Measurements from ENCODE around the gene MYL6B. TPM values are rescaled to one million over a fixed set of nuclear protein-coding genes. Genes with fewer than 3 reads are reported as not detected.

MYL6B gene
- total and polyA plus RNA-seq, 2 of the 4 experiments (the other 2 are of a cell fraction) = 78.3 to 112 TPM

GRCh38 chr12:56153678-56154065 lies 1.3 kb downstream of the MYL6B start (continued):
- TF ChIP-seq SMC3 (IDR thresholded peaks at IDR 0.05; ENCODE audit: low read depth, low read length) = no peak

GRCh38 chr12:56154246-56154771 lies 1.9 kb downstream of the MYL6B start:
- POLR2A ChIA-PET (ENCODE audit: unreplicated experiment) = no interaction called here
- H3K27ac ChIP-seq (ENCODE audit: insufficient read depth, low read length) = no peak overlapping the region
- WGBS, 2 experiments (ENCODE audit: extremely low coverage in 2 of 2, insufficient read length in 1 of 2) = no CpG with 5 or more reads among the region's 1 CpG

More at GRCh38 chr12:56154246-56154771, 1.9 kb downstream of the MYL6B start:
- intact Hi-C loops (cut with micrococcal nuclease) (no loop called here), in situ Hi-C loops (cut with MboI; ENCODE audit: low sequenced_read_pairs) (no loop called here), dilution Hi-C loops (cut with HindIII; ENCODE audit: low sequenced_read_pairs, unreplicated experiment) (no loop called here)
- no peak overlapping the region for H3K18ac ChIP-seq (ENCODE audit: low read depth, low read length)
- no peak overlapping the region for H4K5ac ChIP-seq (ENCODE audit: low read depth, low read length)
- H2BK5ac ChIP-seq (ENCODE audit: low read depth, low read length, poor library complexity, severe bottlenecking) = no peak overlapping the region
- H2BK20ac ChIP-seq (ENCODE audit: low read depth, low read length) = no peak overlapping the region
- H3K23ac ChIP-seq (ENCODE audit: low read depth, low read length) = no peak overlapping the region
- no peak overlapping the region for H4K8ac ChIP-seq (ENCODE audit: low read depth in 2 of 2, low read length in 2 of 2)
- H3K4ac ChIP-seq (ENCODE audit: low read depth, low read length) = no peak overlapping the region
- no peaks in the 10 kb centered on the region for H3K9me3 ChIP-seq (ENCODE audit: control insufficient read depth, insufficient read depth, low read length)
- CTCF ChIA-PET = interaction anchor here (0.8 kb wide), 1 partner anchor 36 kb away, joined by 3 read pairs; the partner anchor contains the start of gene ZC3H10
- no peak overlapping the region for H4K91ac ChIP-seq (ENCODE audit: insufficient read depth, low read depth, low read length)
- H3K36me3 ChIP-seq (ENCODE audit: control insufficient read depth, insufficient read depth, low read length) = peaks cover 8% of the 10 kb centered on the region
- H3K4me2 ChIP-seq (ENCODE audit: low read depth, low read length) = no peak overlapping the region
- H3K14ac ChIP-seq (replicated peaks; ENCODE audit: low read depth, low read length) = no peak overlapping the region
- H2BK15ac ChIP-seq (ENCODE audit: low read depth, low read length) = no peak overlapping the region
- no peak for TF ChIP-seq NFE2L2 (IDR thresholded peaks at IDR 0.05; ENCODE audit: low read depth, low read length)
- TF ChIP-seq ELK1 (IDR thresholded peaks at IDR 0.05; ENCODE audit: borderline replicate concordance, low read depth, low read length) = no peak
- peaks cover 22 to 55% of the 10 kb centered on the region in 2 experiments for H3K79me1 ChIP-seq (ENCODE audit: low read depth in 1 of 2, low read length in 2 of 2)
- no peak overlapping the region for H2AK5ac ChIP-seq (ENCODE audit: low read depth, low read length)
- ATAC-seq (ENCODE audit: low read depth) (no peak), DNase-seq (no peak)
- peaks cover 13% of the 10 kb centered on the region for H3K4me1 ChIP-seq (ENCODE audit: control insufficient read depth, insufficient read depth, low read length)
- H3K56ac ChIP-seq (ENCODE audit: extremely low read depth, insufficient read depth, low read length) = no peak overlapping the region
- BruUV-seq (replicated peaks) = no TSS peak
- H2AK9ac ChIP-seq (replicated peaks; ENCODE audit: low read depth, low read length, poor library complexity) = peak overlapping the region; percentile 68
- no peak overlapping the region for H2AFZ ChIP-seq (replicated peaks; ENCODE audit: low read length, poor library complexity)
- H2BK120ac ChIP-seq (ENCODE audit: low read depth, low read length) = no peak overlapping the region
- peaks cover 14% of the 10 kb centered on the region for H3K9me1 ChIP-seq (ENCODE audit: insufficient read depth, low read length)
- peaks cover 10% of the 10 kb centered on the region for H4K20me1 ChIP-seq (ENCODE audit: insufficient read depth, low read length)
- no peak overlapping the region for H3K9ac ChIP-seq (ENCODE audit: low read depth, low read length)
- no peak overlapping the region for H3K4me3 ChIP-seq (ENCODE audit: insufficient read depth, low read depth, low read length)
- H3K27me3 ChIP-seq (ENCODE audit: control insufficient read depth, insufficient read depth, low read length) = no peaks in the 10 kb centered on the region

Data from IMR-90 (cell line).